CD4-positive, alpha-beta T cell (primary cell): Measurements from ENCODE around the gene ADSS1. TPM values are rescaled to one million over a fixed set of nuclear protein-coding genes. Genes with fewer than 3 reads are reported as not detected.

Source experiments
- ATAC-seq: fragments of 200-7000 bp; cut with Tn5 transposase; one replicate; pipeline ENCODE4 v1.10.0; 2022; ENCODE audit warnings: mild to moderate bottlenecking; ENCODE audit not compliant: poor library complexity
- CTCF ChIA-PET: fragments of 350-600 bp; sonication (Branson Sonifier 250); formaldehyde crosslinking; loops from one replicate; lab custom pipeline; 2021; ENCODE audit warnings: antibody characterized with exemption, inconsistent platforms; lab: Charles Lee
- POLR2A ChIA-PET: fragments of 350-600 bp; sonication (Branson Sonifier 250); formaldehyde crosslinking; loops from one replicate; lab custom pipeline; 2021; ENCODE audit warnings: antibody characterized with exemption, inconsistent platforms; lab: Charles Lee
- DNase-seq, 14 experiments: peaks; one replicate each; pipeline ENCODE4 v3.0.0-alpha.2; 2013 to 2020; ENCODE audit warnings: mixed read lengths in 2 of 14
- H3K27ac ChIP-seq, 2 donors: one replicate each; pipeline versions ENCODE4 v1.5.1 to v1.7.0; 2013; ENCODE audit warnings: low read length in 2 of 2, low read depth in 1 of 2, mild to moderate bottlenecking in 1 of 2
- H3K27me3 ChIP-seq, 2 experiments: 1 replicate in 1 of 2; 2 replicates in 1 of 2; pipeline versions ENCODE4 v1.6.1 to v1.7.0; 2013; ENCODE audit warnings: low read length in 2 of 2, control low read depth in 1 of 2, mild to moderate bottlenecking in 1 of 2, moderate library complexity in 1 of 2; ENCODE audit not compliant: insufficient read depth in 2 of 2, control insufficient read depth in 1 of 2
- H3K36me3 ChIP-seq: one replicate; pipeline ENCODE4 v1.6.1; 2013; ENCODE audit warnings: low read length, control low read depth; ENCODE audit not compliant: insufficient read depth
- H3K4me1 ChIP-seq: one replicate; pipeline ENCODE4 v1.6.1; 2013; ENCODE audit warnings: low read length, control low read depth; ENCODE audit not compliant: insufficient read depth
- H3K4me3 ChIP-seq: one replicate; pipeline ENCODE4 v1.5.1; 2013; ENCODE audit warnings: mild to moderate bottlenecking, low read length, moderate library complexity
- H3K9me3 ChIP-seq, 2 experiments: 1 replicate in 1 of 2; 2 replicates in 1 of 2; pipeline versions ENCODE4 v1.6.1 to v1.7.0; 2013; ENCODE audit warnings: low read length in 2 of 2, mild to moderate bottlenecking in 2 of 2, control low read depth in 1 of 2, moderate library complexity in 1 of 2; ENCODE audit not compliant: control insufficient read depth in 1 of 2, insufficient read depth in 1 of 2
- H3K27ac Mint-ChIP-seq: one replicate; pipeline ENCODE4 v1.8.0; 2020; ENCODE audit warnings: mixed read lengths
- H3K27me3 Mint-ChIP-seq: one replicate; pipeline ENCODE4 v1.8.0; 2021; ENCODE audit warnings: mixed read lengths
- H3K36me3 Mint-ChIP-seq: one replicate; pipeline ENCODE4 v1.8.0; 2021; ENCODE audit warnings: low read depth, mixed read lengths
- H3K4me1 Mint-ChIP-seq: one replicate; pipeline ENCODE4 v1.8.0; 2021; ENCODE audit warnings: low read depth, mixed read lengths
- H3K4me3 Mint-ChIP-seq: one replicate; pipeline ENCODE4 v1.8.0; 2020; ENCODE audit warnings: mild to moderate bottlenecking, mixed read lengths
- H3K9me3 Mint-ChIP-seq: one replicate; pipeline ENCODE4 v1.8.0; 2020; ENCODE audit warnings: mixed read lengths
- CTCF ChIP-seq: fragments of 200-600 bp; IDR thresholded peaks from one replicate; pipeline ENCODE4 v1.8.0; 2022; ENCODE audit warnings: antibody characterized with exemption, mild to moderate bottlenecking
- intact Hi-C, 2 experiments: fragments of 100-400 bp; cut with DNase I in 1 of 2; cut with micrococcal nuclease in 1 of 2; formaldehyde crosslinking; loops; one replicate each; pipeline versions ENCODE4 v1.15.1 to v1.9.0; 2023 to 2025; cut with DNase I, micrococcal nuclease
- total RNA-seq, 174 experiments: library from RNA in 2 of 174; stranded (reverse) in 2 of 174; gene quantifications; one replicate each; pipeline ENCODE4 v1.2.3 and lab custom pipeline; 2021 to 2026

ADSS1 gene
- total RNA-seq, 2 experiments from 2014 or later: 2.0 to 2.7 TPM

- intact Hi-C loops: no loop called here
- Mint-ChIP-seq H3K27ac (peak overlapping the region; percentile 59), H3K4me1 (peaks cover 44% of the 10 kb centered on the region), H3K4me3 (no peak overlapping the region), H3K36me3 (peaks cover 7% of the 10 kb centered on the region), H3K9me3 (no peaks in the 10 kb centered on the region), H3K27me3 (no peaks in the 10 kb centered on the region)
- ChIA-PET POLR2A (no interaction called here), CTCF (no interaction called here)
- H3K27me3 ChIP-seq: no peaks in the 10 kb centered on the region
- no peaks in the 10 kb centered on the region for H3K9me3 ChIP-seq
- peaks cover 13% of the 10 kb centered on the region for H3K36me3 ChIP-seq
- no peak for TF ChIP-seq CTCF
- peak overlapping the region in 1 of 2 donors; percentile 41 for H3K27ac ChIP-seq
- ATAC-seq (no peak), DNase-seq (no peak)
- H3K4me1 ChIP-seq: peaks cover 92% of the 10 kb centered on the region
- H3K4me3 ChIP-seq: no peak overlapping the region
These were observed 31.1 kb upstream of the ADSS1 start for GRCh38 chr14:104692939-104693315.

DNA sequence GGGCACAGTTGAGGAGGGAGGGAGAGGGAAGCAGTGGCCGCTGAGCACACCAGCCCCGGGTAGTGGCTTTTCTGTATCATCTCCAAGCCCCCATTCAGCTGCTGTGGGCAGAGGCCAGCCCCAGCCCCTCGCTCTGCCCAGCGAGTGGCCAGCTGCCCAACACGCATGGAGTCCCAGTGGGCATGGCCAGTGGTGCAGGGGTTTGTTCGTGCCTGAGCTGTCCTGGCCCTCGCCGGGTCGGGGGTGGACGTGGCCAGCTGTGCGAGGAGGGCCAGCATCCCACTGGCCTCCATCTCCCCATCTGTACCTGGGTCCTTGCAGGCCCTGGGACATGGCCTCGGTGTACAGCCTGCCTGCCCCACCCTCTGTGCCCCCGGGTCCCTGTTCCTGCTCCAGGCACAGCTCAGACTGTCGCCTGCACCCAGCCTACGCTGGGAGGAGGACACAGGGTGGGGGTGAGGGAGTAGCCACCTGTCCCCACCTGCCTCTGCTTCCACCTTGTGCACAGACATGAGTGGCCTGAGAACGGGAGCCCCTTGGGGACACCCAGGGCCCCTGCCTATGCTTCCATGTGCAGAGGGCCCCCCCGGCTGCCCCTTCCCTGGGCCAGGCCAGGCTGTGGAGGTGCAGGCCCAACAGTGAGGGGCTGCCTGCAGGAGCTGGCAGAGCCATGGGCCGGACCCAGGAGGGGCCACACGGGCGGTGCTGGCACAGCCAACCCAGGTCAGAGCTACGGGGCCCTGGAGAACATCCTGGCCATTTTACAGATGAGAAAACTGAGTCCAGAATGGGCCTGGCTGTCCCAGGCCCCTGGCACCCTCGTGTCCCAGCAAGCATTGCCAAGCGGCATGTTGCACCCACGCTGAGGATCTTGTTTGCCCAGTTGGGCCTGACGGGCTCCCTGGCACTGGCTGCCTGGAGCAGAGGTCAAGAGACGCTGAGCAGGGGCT lies 30.3 kb upstream of the ADSS1 start:
- H3K27ac Mint-ChIP-seq: peak overlapping the region; percentile 93
- CTCF ChIA-PET: no interaction called here
- no peak overlapping the region for H3K4me3 ChIP-seq
- H3K4me3 Mint-ChIP-seq: peak overlapping the region; percentile 74
- intact Hi-C loops: no loop called here
- no peaks in the 10 kb centered on the region for H3K9me3 ChIP-seq
- no peaks in the 10 kb centered on the region for H3K9me3 Mint-ChIP-seq
- no peak for TF ChIP-seq CTCF
- no peaks in the 10 kb centered on the region for H3K27me3 ChIP-seq
- peaks cover 84% of the 10 kb centered on the region for H3K4me1 ChIP-seq
- DNase-seq (no peak), ATAC-seq (no peak)
- H3K27ac ChIP-seq: peak overlapping the region; percentile 57 to 72
- peaks cover 49% of the 10 kb centered on the region for H3K4me1 Mint-ChIP-seq
- POLR2A ChIA-PET: interaction anchor here (1.7 kb wide), 1 partner anchor 28 kb away, joined by 11 read pairs; no protein-coding TSS in a partner anchor
- peaks cover 7% of the 10 kb centered on the region for H3K36me3 Mint-ChIP-seq
- no peaks in the 10 kb centered on the region for H3K27me3 Mint-ChIP-seq
- peaks cover 13% of the 10 kb centered on the region for H3K36me3 ChIP-seq

GRCh38 chr14:104694475-104694950 lies 29.5 kb upstream of the ADSS1 start:
- no peak for TF ChIP-seq CTCF
- H3K9me3 Mint-ChIP-seq: no peaks in the 10 kb centered on the region
- H3K27ac ChIP-seq: peak overlapping the region; percentile 57 to 72
- H3K4me1 ChIP-seq: peaks cover 79% of the 10 kb centered on the region
- intact Hi-C loops: no loop called here
- H3K36me3 Mint-ChIP-seq: peaks cover 7% of the 10 kb centered on the region
- DNase-seq (no peak), ATAC-seq (no peak)
- POLR2A ChIA-PET: interaction anchor here (1.2 to 1.9 kb wide), 7 partner anchors 9 to 106 kb away, joined by 3 to 17 read pairs (median 5); partner anchors contain the start of genes SIVA1 and ZBTB42
- no peaks in the 10 kb centered on the region for H3K27me3 ChIP-seq
- no peaks in the 10 kb centered on the region for H3K9me3 ChIP-seq
- H3K4me3 ChIP-seq: peak overlapping the region; percentile 30
- H3K27me3 Mint-ChIP-seq: no peaks in the 10 kb centered on the region
- peaks cover 49% of the 10 kb centered on the region for H3K4me1 Mint-ChIP-seq
- CTCF ChIA-PET: no interaction called here
- peak overlapping the region; percentile 74 for H3K4me3 Mint-ChIP-seq
- H3K27ac Mint-ChIP-seq: peak overlapping the region; percentile 93
- peaks cover 13% of the 10 kb centered on the region for H3K36me3 ChIP-seq
